Measurements from ENCODE around the gene PLP2.

DNA sequence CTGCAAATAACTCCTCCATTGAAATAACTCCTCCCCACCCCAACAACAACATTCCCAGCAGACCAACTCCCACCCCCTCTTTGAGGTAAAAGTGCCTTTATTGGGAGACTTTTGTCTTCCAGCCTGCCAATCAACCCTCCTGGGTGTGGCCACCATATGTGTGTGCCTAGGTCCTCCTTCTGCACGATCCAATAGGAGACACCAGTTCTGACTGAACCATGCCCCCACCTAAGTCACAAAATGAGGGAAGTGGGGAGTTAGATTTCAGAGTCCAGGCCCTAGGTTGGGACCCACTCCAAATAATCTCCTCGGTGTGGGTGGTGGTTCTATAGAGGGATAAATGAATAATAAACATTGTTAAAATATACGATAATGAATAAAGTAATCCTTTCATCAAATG, 3.0 kb downstream of the PLP2 start:
- no peak for TF ChIP-seq CTCF (optimal IDR thresholded peaks at IDR 0.05 in 1 of 3, IDR thresholded peaks at IDR 0.05 in 1 of 3, conservative IDR thresholded peaks at IDR 0.05 in 1 of 3; ENCODE audit: extremely low read depth in 1 of 3, insufficient read depth in 2 of 3, low read length in 3 of 3)
- no peak for TF ChIP-seq EZH2 (IDR thresholded peaks at IDR 0.05; ENCODE audit: low read length)

Measured in keratinocyte (primary cell).